ENCODE results near the gene SF3B1. TPM values are rescaled to one million over a fixed set of nuclear protein-coding genes. Genes with fewer than 3 reads are reported as not detected.

Gene SF3B1
- total and polyA plus RNA-seq, 2 of the 13 experiments (the other 11 are each of a cell fraction or from before 2014, with no cell fraction given), result 387 to 750 TPM

DNA sequence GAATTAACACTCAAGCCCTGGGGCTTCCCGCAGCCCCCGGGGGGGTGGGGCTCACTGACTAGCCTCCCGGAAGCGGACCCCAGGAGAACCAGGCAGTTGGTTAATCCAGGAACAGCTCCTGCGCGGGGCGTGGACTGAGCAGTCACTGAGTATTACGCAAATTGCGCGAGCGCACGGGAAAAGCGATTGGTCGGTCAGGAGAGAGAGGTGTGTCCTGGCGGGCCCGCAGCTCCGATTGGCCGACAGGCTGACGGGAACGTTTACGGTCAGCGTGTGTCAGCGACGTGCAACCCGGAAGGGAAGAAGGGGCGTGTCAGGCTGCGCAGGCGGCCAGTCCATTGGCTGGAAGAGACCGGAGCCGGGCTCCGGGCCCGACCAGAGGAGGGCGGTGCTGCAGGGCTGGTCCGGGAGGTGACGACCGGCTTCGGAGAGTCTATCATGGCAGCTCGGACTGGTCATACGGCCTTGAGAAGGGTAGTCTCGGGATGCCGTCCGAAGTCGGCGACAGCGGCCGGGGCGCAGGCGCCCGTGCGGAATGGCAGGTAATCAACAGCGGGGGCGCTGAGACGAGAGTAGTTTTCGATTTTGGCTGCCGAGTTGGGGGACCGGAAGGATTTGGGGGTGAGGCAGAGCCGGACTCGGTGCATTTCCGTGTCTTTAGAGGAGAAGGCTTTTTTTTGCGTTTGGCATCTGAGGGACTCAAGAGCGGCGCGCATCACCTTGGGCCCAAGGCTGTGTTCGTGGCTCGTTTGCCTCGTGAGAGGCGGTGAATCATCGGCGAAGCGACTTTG is 18.5 kb upstream of the SF3B1 start, which contains the start of gene COQ10B (continued):
- peak; percentile 17 for TF ChIP-seq ZEB1 (IDR thresholded peaks at IDR 0.05; ENCODE audit: insufficient replicate concordance, low read depth)
- TF ChIP-seq GTF3A (CRISPR knock-in tag; conservative IDR thresholded peaks at IDR 0.05), result 0 out of 2 replicates have a peak, but pooled peaks have one; percentile 28
- TF ChIP-seq FOSL2 (CRISPR knock-in tag; IDR thresholded peaks at IDR 0.05), result peak; percentile 95
- no peak; the same call in 1 of the 2 replicates for TF ChIP-seq ZNF335 (CRISPR knock-in tag; IDR thresholded peaks at IDR 0.05)
- no peak for TF ChIP-seq REXO4 (CRISPR knock-in tag; IDR thresholded peaks at IDR 0.05; ENCODE audit: borderline replicate concordance)
- TF ChIP-seq, protein P1, sequence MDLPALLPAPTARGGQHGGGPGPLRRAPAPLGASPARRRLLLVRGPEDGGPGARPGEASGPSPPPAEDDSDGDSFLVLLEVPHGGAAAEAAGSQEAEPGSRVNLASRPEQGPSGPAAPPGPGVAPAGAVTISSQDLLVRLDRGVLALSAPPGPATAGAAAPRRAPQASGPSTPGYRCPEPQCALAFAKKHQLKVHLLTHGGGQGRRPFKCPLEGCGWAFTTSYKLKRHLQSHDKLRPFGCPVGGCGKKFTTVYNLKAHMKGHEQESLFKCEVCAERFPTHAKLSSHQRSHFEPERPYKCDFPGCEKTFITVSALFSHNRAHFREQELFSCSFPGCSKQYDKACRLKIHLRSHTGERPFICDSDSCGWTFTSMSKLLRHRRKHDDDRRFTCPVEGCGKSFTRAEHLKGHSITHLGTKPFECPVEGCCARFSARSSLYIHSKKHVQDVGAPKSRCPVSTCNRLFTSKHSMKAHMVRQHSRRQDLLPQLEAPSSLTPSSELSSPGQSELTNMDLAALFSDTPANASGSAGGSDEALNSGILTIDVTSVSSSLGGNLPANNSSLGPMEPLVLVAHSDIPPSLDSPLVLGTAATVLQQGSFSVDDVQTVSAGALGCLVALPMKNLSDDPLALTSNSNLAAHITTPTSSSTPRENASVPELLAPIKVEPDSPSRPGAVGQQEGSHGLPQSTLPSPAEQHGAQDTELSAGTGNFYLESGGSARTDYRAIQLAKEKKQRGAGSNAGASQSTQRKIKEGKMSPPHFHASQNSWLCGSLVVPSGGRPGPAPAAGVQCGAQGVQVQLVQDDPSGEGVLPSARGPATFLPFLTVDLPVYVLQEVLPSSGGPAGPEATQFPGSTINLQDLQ (CRISPR knock-in tag; IDR thresholded peaks at IDR 0.05), result peak; percentile 73
- peak; percentile 82 for TF ChIP-seq NFRKB (IDR thresholded peaks at IDR 0.05)
- TF ChIP-seq ONECUT2 (CRISPR knock-in tag; IDR thresholded peaks at IDR 0.05), result no peak
- TF ChIP-seq TBP (CRISPR knock-in tag; IDR thresholded peaks at IDR 0.05), result no peak
- peak; percentile 90 for TF ChIP-seq YY1 (IDR thresholded peaks at IDR 0.05; ENCODE audit: insufficient read depth, insufficient replicate concordance, low read depth, low read length)
- no peak for TF ChIP-seq PRPF4 (IDR thresholded peaks at IDR 0.05; ENCODE audit: low read depth, low read length, poor library complexity, severe bottlenecking)
- TF ChIP-seq ARNT2 (CRISPR knock-in tag; IDR thresholded peaks at IDR 0.05; ENCODE audit: low read depth), result no peak; the same call in 1 of the 2 replicates
- TF ChIP-seq ZNF564 (CRISPR knock-in tag; IDR thresholded peaks at IDR 0.05), result no peak
- TF ChIP-seq HIC2 (CRISPR knock-in tag; IDR thresholded peaks at IDR 0.05; ENCODE audit: low read depth), result no peak
- peak; percentile 98 for TF ChIP-seq SAP130 (CRISPR knock-in tag; IDR thresholded peaks at IDR 0.05; ENCODE audit: low read depth)
- no peak; the same call in 1 of the 2 replicates for TF ChIP-seq ZNF343 (CRISPR knock-in tag; IDR thresholded peaks at IDR 0.05)
- peak; percentile 61; the same call in 1 of the 2 replicates for TF ChIP-seq ZNF878 (CRISPR knock-in tag; IDR thresholded peaks at IDR 0.05)
- peak; percentile 85 for TF ChIP-seq PHF20 (CRISPR knock-in tag; IDR thresholded peaks at IDR 0.05)
- TF ChIP-seq, protein P2, sequence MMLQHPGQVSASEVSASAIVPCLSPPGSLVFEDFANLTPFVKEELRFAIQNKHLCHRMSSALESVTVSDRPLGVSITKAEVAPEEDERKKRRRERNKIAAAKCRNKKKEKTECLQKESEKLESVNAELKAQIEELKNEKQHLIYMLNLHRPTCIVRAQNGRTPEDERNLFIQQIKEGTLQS (CRISPR knock-in tag; IDR thresholded peaks at IDR 0.05), result peak; percentile 69; the same call in 1 of the 2 replicates
- no peak for TF ChIP-seq ZBTB8A (CRISPR knock-in tag; IDR thresholded peaks at IDR 0.05; ENCODE audit: borderline replicate concordance, low read depth)
- no peak; the same call in 1 of the 2 replicates for TF ChIP-seq ZBTB26 (CRISPR knock-in tag; IDR thresholded peaks at IDR 0.05; ENCODE audit: borderline replicate concordance)
- TF ChIP-seq HDAC6 (IDR thresholded peaks at IDR 0.05; ENCODE audit: low read depth, low read length), result no peak
- TF ChIP-seq EZH2 (conservative IDR thresholded peaks at IDR 0.05; ENCODE audit: low read depth, low read length), result no peak
- TF ChIP-seq HOXA7 (CRISPR knock-in tag; IDR thresholded peaks at IDR 0.05), result no peak
- TF ChIP-seq RBM22 (optimal IDR thresholded peaks at IDR 0.05; ENCODE audit: low read length), result no peak
